Lower lobe of right lung (tissue), 2 donors: ENCODE results near the gene NPLOC4. TPM values are rescaled to one million over a fixed set of nuclear protein-coding genes. Genes with fewer than 3 reads are reported as not detected.

Source experiments
- ATAC-seq, 2 donors: fragments of 200-7000 bp; cut with Tn5 transposase; one replicate each; pipeline ENCODE4 v1.9.1; 2020 to 2022; ENCODE audit warnings: mild to moderate bottlenecking in 2 of 2, moderate library complexity in 2 of 2
- DNase-seq: peaks from one replicate; pipeline ENCODE4 v3.0.0-alpha.2; 2020
- H3K27ac ChIP-seq: fragments of 200-600 bp; one replicate; pipeline ENCODE4 v1.8.0; 2022
- H3K27me3 ChIP-seq: fragments of 200-600 bp; one replicate; pipeline ENCODE4 v1.8.0; 2022; ENCODE audit warnings: low read depth
- H3K36me3 ChIP-seq: fragments of 200-600 bp; one replicate; pipeline ENCODE4 v1.8.0; 2022; ENCODE audit warnings: mild to moderate bottlenecking
- H3K4me1 ChIP-seq: fragments of 200-600 bp; one replicate; pipeline ENCODE4 v1.8.0; 2022
- H3K4me3 ChIP-seq: fragments of 200-600 bp; one replicate; pipeline ENCODE4 v1.8.0; 2022; ENCODE audit warnings: mild to moderate bottlenecking
- H3K9me3 ChIP-seq: fragments of 200-600 bp; one replicate; pipeline ENCODE4 v1.8.0; 2022
- intact Hi-C: fragments of 100-400 bp; cut with DNase I; formaldehyde crosslinking; loops from one replicate; pipeline ENCODE4 v1.11.0; 2022
- total RNA-seq: library from RNA; stranded (reverse); fragmentation: NEBNext Ultra II Directional; extraction: Animal tissue kit (Norgen Biotek cat#: 25700); gene quantifications from one replicate; pipeline ENCODE4 v1.2.1, GENCODE V29; 2021
- TF ChIP-seq, protein P1 (sequence below): fragments of 200-600 bp; IDR thresholded peaks from one replicate; pipeline ENCODE4 v1.8.0; 2022; ENCODE audit warnings: antibody characterized with exemption, mild to moderate bottlenecking
- donor health status: DM: no; HTN: yes; CAD: no; lungs with severe emphysema.

The NPLOC4 gene
- total RNA-seq, 1 donor from 2014 or later = 69.6 TPM

- no peaks in the 10 kb centered on the region for H3K36me3 ChIP-seq
- TF ChIP-seq, protein P1, sequence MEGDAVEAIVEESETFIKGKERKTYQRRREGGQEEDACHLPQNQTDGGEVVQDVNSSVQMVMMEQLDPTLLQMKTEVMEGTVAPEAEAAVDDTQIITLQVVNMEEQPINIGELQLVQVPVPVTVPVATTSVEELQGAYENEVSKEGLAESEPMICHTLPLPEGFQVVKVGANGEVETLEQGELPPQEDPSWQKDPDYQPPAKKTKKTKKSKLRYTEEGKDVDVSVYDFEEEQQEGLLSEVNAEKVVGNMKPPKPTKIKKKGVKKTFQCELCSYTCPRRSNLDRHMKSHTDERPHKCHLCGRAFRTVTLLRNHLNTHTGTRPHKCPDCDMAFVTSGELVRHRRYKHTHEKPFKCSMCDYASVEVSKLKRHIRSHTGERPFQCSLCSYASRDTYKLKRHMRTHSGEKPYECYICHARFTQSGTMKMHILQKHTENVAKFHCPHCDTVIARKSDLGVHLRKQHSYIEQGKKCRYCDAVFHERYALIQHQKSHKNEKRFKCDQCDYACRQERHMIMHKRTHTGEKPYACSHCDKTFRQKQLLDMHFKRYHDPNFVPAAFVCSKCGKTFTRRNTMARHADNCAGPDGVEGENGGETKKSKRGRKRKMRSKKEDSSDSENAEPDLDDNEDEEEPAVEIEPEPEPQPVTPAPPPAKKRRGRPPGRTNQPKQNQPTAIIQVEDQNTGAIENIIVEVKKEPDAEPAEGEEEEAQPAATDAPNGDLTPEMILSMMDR = no peak
- DNase-seq (no peak), ATAC-seq (no peak)
- intact Hi-C loops = no loop called here
- no peak overlapping the region for H3K4me3 ChIP-seq
- peaks cover 47% of the 10 kb centered on the region for H3K27me3 ChIP-seq
- no peaks in the 10 kb centered on the region for H3K4me1 ChIP-seq
- no peaks in the 10 kb centered on the region for H3K9me3 ChIP-seq
- H3K27ac ChIP-seq = no peak overlapping the region
Observed at GRCh38 chr17:81647640-81648012, 10.7 kb upstream of the NPLOC4 start.

- DNase-seq (no peak), ATAC-seq (no peak)
- Histone ChIP-seq H3K4me3 (no peak overlapping the region), H3K27ac (no peak overlapping the region), H3K27me3 (peaks cover 47% of the 10 kb centered on the region), H3K36me3 (no peaks in the 10 kb centered on the region), H3K4me1 (no peaks in the 10 kb centered on the region), H3K9me3 (no peaks in the 10 kb centered on the region)
- TF ChIP-seq, protein P1 = no peak
- intact Hi-C loops = no loop called here
Observed at GRCh38 chr17:81646869-81647600, 10.1 kb upstream of the NPLOC4 start.

DNA sequence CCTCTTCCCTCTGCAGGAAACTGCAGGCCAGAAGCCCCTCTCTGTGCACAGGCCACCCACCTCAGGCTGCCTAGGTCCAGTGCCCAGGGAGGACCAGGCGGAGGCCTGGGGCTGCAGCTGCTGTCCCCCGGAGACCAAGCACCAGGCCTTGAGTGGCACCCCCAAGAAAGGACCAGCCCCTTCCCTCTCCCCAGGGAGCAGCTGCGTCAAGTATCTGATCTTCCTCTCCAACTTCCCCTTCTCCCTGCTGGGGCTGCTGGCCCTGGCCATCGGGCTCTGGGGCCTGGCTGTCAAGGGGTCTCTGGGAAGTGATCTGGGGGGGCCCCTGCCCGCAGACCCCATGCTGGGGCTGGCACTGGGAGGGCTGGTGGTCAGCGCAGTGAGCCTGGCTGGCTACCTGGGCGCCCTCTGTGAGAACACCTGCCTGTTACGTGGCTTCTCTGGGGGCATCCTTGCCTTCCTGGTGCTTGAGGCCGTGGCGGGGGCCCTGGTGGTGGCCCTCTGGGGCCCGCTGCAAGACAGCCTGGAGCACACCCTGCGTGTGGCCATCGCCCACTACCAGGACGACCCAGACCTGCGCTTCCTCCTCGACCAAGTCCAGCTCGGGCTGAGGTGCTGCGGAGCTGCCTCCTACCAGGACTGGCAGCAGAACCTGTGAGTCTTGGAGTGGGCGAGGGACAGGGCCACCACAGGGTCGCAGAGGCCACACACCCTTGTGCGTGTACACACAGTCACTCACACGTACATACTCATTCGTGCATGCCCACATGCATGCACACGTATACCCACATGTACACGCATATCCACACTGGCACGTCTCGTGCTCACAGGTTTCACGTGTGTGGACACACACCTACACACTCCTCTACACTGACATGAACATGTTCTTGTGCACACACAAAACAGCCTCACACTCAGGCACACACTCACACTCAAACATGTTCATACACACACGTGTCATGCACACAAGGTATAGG lies 8.4 kb upstream of the NPLOC4 start:
- ATAC-seq (peak in 1 of 2 donors; percentile 14), DNase-seq (no peak)
- H3K4me3 ChIP-seq = no peak overlapping the region
- H3K4me1 ChIP-seq = no peaks in the 10 kb centered on the region
- TF ChIP-seq, protein P1 = no peak
- H3K27me3 ChIP-seq = peaks cover 31% of the 10 kb centered on the region
- no peaks in the 10 kb centered on the region for H3K36me3 ChIP-seq
- no peaks in the 10 kb centered on the region for H3K9me3 ChIP-seq
- intact Hi-C loops = no loop called here
- H3K27ac ChIP-seq = no peak overlapping the region

GRCh38 chr17:81644496-81644895 lies 7.6 kb upstream of the NPLOC4 start:
- H3K4me3 ChIP-seq = no peak overlapping the region
- intact Hi-C loops = no loop called here
- H3K9me3 ChIP-seq = no peaks in the 10 kb centered on the region
- H3K4me1 ChIP-seq = no peaks in the 10 kb centered on the region
- TF ChIP-seq, protein P1 = no peak
- H3K27ac ChIP-seq = no peak overlapping the region
- DNase-seq = no peak
- ATAC-seq = peak in 1 of 2 donors; percentile 5
- no peaks in the 10 kb centered on the region for H3K36me3 ChIP-seq
- peaks cover 24% of the 10 kb centered on the region for H3K27me3 ChIP-seq

DNA sequence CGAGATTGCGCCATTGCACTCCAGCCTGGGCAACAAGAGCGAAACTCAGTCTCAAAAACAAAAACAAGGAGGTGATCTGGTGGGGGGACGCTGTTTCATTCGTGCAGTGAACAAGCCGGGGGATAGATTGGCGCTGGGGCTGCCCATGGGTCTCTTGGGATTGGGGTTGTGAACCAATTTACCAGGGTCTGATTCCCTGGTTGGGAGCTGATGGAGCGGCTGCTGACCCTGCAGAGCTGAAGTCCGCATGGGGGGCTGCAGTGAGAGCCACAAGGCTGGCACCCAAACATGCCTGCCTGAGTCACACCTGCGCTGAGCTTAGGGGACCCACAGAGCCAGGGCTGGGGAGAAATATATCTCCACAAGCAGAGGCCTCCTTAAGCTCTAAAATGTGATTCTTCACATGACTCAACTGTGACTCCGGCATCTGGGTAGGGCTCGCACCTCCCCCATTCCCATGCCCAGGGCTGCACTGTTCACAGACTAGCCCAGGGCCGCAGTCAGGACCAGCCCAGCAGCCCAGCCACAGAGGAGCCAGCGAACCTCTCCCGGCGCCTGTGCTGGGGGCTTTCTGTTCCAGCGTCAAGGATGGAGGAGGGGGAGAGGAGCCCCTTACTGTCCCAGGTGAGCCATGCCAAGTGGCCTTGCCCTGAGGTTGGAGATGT lies 5.0 kb upstream of the NPLOC4 start:
- DNase-seq (no peak), ATAC-seq (peak in 1 of 2 donors; percentile 5)
- Histone ChIP-seq H3K4me3 (no peak overlapping the region), H3K36me3 (no peaks in the 10 kb centered on the region), H3K9me3 (no peaks in the 10 kb centered on the region), H3K27ac (no peak overlapping the region), H3K4me1 (peaks cover 5% of the 10 kb centered on the region), H3K27me3 (peaks cover under 1% of the 10 kb centered on the region)
- TF ChIP-seq, protein P1 = no peak
- intact Hi-C loops = no loop called here
